Glutamatergic neuron (in vitro differentiated cells): ENCODE measurements around the gene ECE2. TPM values are rescaled to one million over a fixed set of nuclear protein-coding genes. Genes with fewer than 3 reads are reported as not detected.

ENCODE experiments used
- DNase-seq: peaks from one replicate; pipeline ENCODE4 v3.0.0; 2022
- H3K27ac Mint-ChIP-seq: one replicate; pipeline ENCODE4 v1.8.0; 2020; ENCODE audit warnings: mild to moderate bottlenecking, mixed read lengths, inconsistent platforms; ENCODE audit not compliant: unreplicated experiment
- H3K27me3 Mint-ChIP-seq: one replicate; pipeline ENCODE4 v1.8.0; 2020; ENCODE audit warnings: mild to moderate bottlenecking, moderate library complexity, mixed read lengths, inconsistent platforms; ENCODE audit not compliant: unreplicated experiment
- H3K36me3 Mint-ChIP-seq: one replicate; pipeline ENCODE4 v1.8.0; 2020; ENCODE audit warnings: mild to moderate bottlenecking, mixed read lengths, inconsistent platforms; ENCODE audit not compliant: unreplicated experiment
- H3K4me1 Mint-ChIP-seq: one replicate; pipeline ENCODE4 v1.8.0; 2020; ENCODE audit warnings: mild to moderate bottlenecking, low read depth, mixed read lengths, inconsistent platforms; ENCODE audit not compliant: unreplicated experiment
- H3K4me3 Mint-ChIP-seq: one replicate; pipeline ENCODE4 v1.8.0; 2020; ENCODE audit warnings: mild to moderate bottlenecking, mixed read lengths, inconsistent platforms; ENCODE audit not compliant: unreplicated experiment
- H3K9me3 Mint-ChIP-seq: one replicate; pipeline ENCODE4 v1.8.0; 2020; ENCODE audit warnings: mild to moderate bottlenecking, moderate library complexity, mixed read lengths, inconsistent platforms; ENCODE audit not compliant: unreplicated experiment
- CTCF ChIP-seq: fragments of 200-600 bp; sonication (generic); IDR thresholded peaks from one replicate; pipeline ENCODE4 v1.5.0; 2021; ENCODE audit not compliant: partially characterized antibody, unreplicated experiment
- total RNA-seq: library from RNA; stranded (reverse); fragmentation: NEBNext Ultra II Directional; extraction: Animal tissue kit (Norgen Biotek cat#: 25700); gene quantifications from one replicate; pipeline ENCODE4 v1.2.1, GENCODE V29; 2021; ENCODE audit not compliant: unreplicated experiment

Gene ECE2
- total RNA-seq, 1 donor from 2014 or later: 1.6 TPM

- no peak for DNase-seq
Observed at GRCh38 chr3:184323696-184324095, 47.9 kb downstream of the ECE2 start.

GRCh38 chr3:184325269-184325668 lies 49.4 kb downstream of the ECE2 start:
- H3K4me1 Mint-ChIP-seq: no peaks in the 10 kb centered on the region
- peaks cover 8% of the 10 kb centered on the region for H3K9me3 Mint-ChIP-seq
- no peak for DNase-seq
- no peak for TF ChIP-seq CTCF
- H3K27me3 Mint-ChIP-seq: peaks cover 7% of the 10 kb centered on the region
- no peak overlapping the region for H3K4me3 Mint-ChIP-seq
- H3K36me3 Mint-ChIP-seq: no peaks in the 10 kb centered on the region
- H3K27ac Mint-ChIP-seq: no peak overlapping the region

More at GRCh38 chr3:184323696-184324095, 47.9 kb downstream of the ECE2 start:
- H3K4me3 Mint-ChIP-seq: no peak overlapping the region
- peaks cover 8% of the 10 kb centered on the region for H3K9me3 Mint-ChIP-seq
- no peaks in the 10 kb centered on the region for H3K4me1 Mint-ChIP-seq
- H3K36me3 Mint-ChIP-seq: no peaks in the 10 kb centered on the region
- no peak for TF ChIP-seq CTCF
- peak overlapping the region; percentile 53 for H3K27ac Mint-ChIP-seq
- H3K27me3 Mint-ChIP-seq: peaks cover 9% of the 10 kb centered on the region

GRCh38 chr3:184325715-184326369 lies 50.0 kb downstream of the ECE2 start:
- no peak overlapping the region for H3K4me3 Mint-ChIP-seq
- no peak for TF ChIP-seq CTCF
- no peak overlapping the region for H3K27ac Mint-ChIP-seq
- no peaks in the 10 kb centered on the region for H3K36me3 Mint-ChIP-seq
- no peaks in the 10 kb centered on the region for H3K4me1 Mint-ChIP-seq
- peaks cover 9% of the 10 kb centered on the region for H3K9me3 Mint-ChIP-seq
- no peak for DNase-seq
- peaks cover 7% of the 10 kb centered on the region for H3K27me3 Mint-ChIP-seq

- H3K4me1 Mint-ChIP-seq: no peaks in the 10 kb centered on the region
- peaks cover 8% of the 10 kb centered on the region for H3K9me3 Mint-ChIP-seq
- no peak overlapping the region for H3K4me3 Mint-ChIP-seq
- no peak overlapping the region for H3K27ac Mint-ChIP-seq
- H3K36me3 Mint-ChIP-seq: no peaks in the 10 kb centered on the region
- DNase-seq: no peak
- peaks cover 7% of the 10 kb centered on the region for H3K27me3 Mint-ChIP-seq
- TF ChIP-seq CTCF: no peak
Observed at GRCh38 chr3:184327171-184327570, 51.3 kb downstream of the ECE2 start.

GRCh38 chr3:184328516-184328915 lies 52.7 kb downstream of the ECE2 start:
- Mint-ChIP-seq H3K27ac (peak overlapping the region; percentile 22), H3K27me3 (peaks cover 4% of the 10 kb centered on the region), H3K36me3 (no peaks in the 10 kb centered on the region), H3K9me3 (peaks cover 14% of the 10 kb centered on the region), H3K4me1 (no peaks in the 10 kb centered on the region), H3K4me3 (no peak overlapping the region)
- no peak for DNase-seq
- no peak for TF ChIP-seq CTCF
